NT2/D1 (cell line): ENCODE results near the gene CTPS1.

ENCODE experiments used
- DNase-seq: peaks from one replicate; pipeline ENCODE4 v3.0.0-alpha.2; 2011; ENCODE audit warnings: low read depth, low spot score
- H3K27me3 ChIP-seq: 2 replicates; pipeline ENCODE4 v1.6.0; 2011; ENCODE audit warnings: mild to moderate bottlenecking; ENCODE audit not compliant: insufficient read length, insufficient read depth
- H3K36me3 ChIP-seq: 2 replicates; pipeline ENCODE4 v1.6.1; 2011; ENCODE audit warnings: mild to moderate bottlenecking, low read length, mixed read lengths; ENCODE audit not compliant: insufficient read depth, insufficient read length
- H3K4me1 ChIP-seq: 2 replicates; pipeline ENCODE4 v1.5.1; 2011; ENCODE audit not compliant: insufficient read depth, insufficient read length
- H3K4me3 ChIP-seq: 2 replicates; pipeline ENCODE4 v1.5.1; 2011; ENCODE audit warnings: low read depth; ENCODE audit not compliant: insufficient read length
- H3K9ac ChIP-seq: 2 replicates; pipeline ENCODE4 v1.6.0; 2011; ENCODE audit warnings: low read depth; ENCODE audit not compliant: insufficient read length
- H3K9me3 ChIP-seq: 2 replicates; pipeline ENCODE4 v1.5.1; 2011; ENCODE audit warnings: mild to moderate bottlenecking, low read length; ENCODE audit not compliant: insufficient read depth
- SUZ12 ChIP-seq: IDR thresholded peaks from 2 replicates; pipeline ENCODE4 v1.6.1; 2011; ENCODE audit not compliant: insufficient read length, insufficient read depth; ENCODE audit errors: extremely low read depth
- YY1 ChIP-seq: IDR thresholded peaks from 2 replicates; pipeline ENCODE4 v1.6.1; 2011; ENCODE audit not compliant: insufficient read length, insufficient read depth
- ZNF274 ChIP-seq: IDR thresholded peaks from 2 replicates; pipeline ENCODE4 v1.6.1; 2011; ENCODE audit warnings: mild to moderate bottlenecking, low read depth, low read length

Gene CTPS1

GRCh38 chr1:41056907-41057306, 77.4 kb downstream of the CTPS1 start:
- no peaks in the 10 kb centered on the region; the same call in 1 of the 2 replicates for H3K9me3 ChIP-seq
- TF ChIP-seq YY1 (no peak), ZNF274 (no peak), SUZ12 (no peak)
- H3K4me3 ChIP-seq = no peak overlapping the region
- no peak overlapping the region for H3K9ac ChIP-seq
- H3K27me3 ChIP-seq = no peaks in the 10 kb centered on the region
- peaks cover 5% of the 10 kb centered on the region for H3K4me1 ChIP-seq
- H3K36me3 ChIP-seq = peaks cover 5% of the 10 kb centered on the region
- no peak for DNase-seq
